Ishikawa (cell line): ENCODE measurements around the gene TSPAN31.

Experiments
- CEBPB ChIP-seq: IDR thresholded peaks from 2 replicates; pipeline ENCODE4 v1.6.1; 2012
- CREB1 ChIP-seq: IDR thresholded peaks from 2 replicates; pipeline ENCODE4 v1.6.1; 2012; ENCODE audit warnings: low read depth
- EGR1 ChIP-seq: IDR thresholded peaks from 2 replicates; pipeline ENCODE4 v1.6.1; 2012
- EP300 ChIP-seq: IDR thresholded peaks from 2 replicates; pipeline ENCODE4 v1.6.1; 2012; ENCODE audit warnings: borderline replicate concordance
- FOXM1 ChIP-seq: IDR thresholded peaks from 2 replicates; pipeline ENCODE4 v1.6.1; 2012; ENCODE audit warnings: low read depth, borderline replicate concordance
- NFIC ChIP-seq: IDR thresholded peaks from 2 replicates; pipeline ENCODE4 v1.6.1; 2012
- RAD21 ChIP-seq: IDR thresholded peaks from 2 replicates; pipeline ENCODE4 v1.6.1; 2012; ENCODE audit warnings: low read depth
- REST ChIP-seq: IDR thresholded peaks from 2 replicates; pipeline ENCODE4 v1.6.1; 2012; ENCODE audit warnings: low read depth, mild to moderate bottlenecking
- TAF1 ChIP-seq: IDR thresholded peaks from 2 replicates; pipeline ENCODE4 v1.6.1; 2012; ENCODE audit warnings: low read depth, mild to moderate bottlenecking
- TCF12 ChIP-seq: IDR thresholded peaks from 2 replicates; pipeline ENCODE4 v1.6.1; 2012; ENCODE audit warnings: low read depth
- TEAD4 ChIP-seq: IDR thresholded peaks from 2 replicates; pipeline ENCODE4 v1.6.1; 2012
- YY1 ChIP-seq: IDR thresholded peaks from 2 replicates; pipeline ENCODE4 v1.6.1; 2012; ENCODE audit warnings: low read depth
- ZBTB7A ChIP-seq: IDR thresholded peaks from 2 replicates; pipeline ENCODE4 v1.6.1; 2012; ENCODE audit warnings: low read depth
- TF ChIP-seq, protein P1 (sequence below): IDR thresholded peaks from 2 replicates; pipeline ENCODE4 v1.6.1; 2012
- TF ChIP-seq, protein P2 (sequence below): IDR thresholded peaks from 2 replicates; pipeline ENCODE4 v1.6.1; 2012

Gene TSPAN31

DNA sequence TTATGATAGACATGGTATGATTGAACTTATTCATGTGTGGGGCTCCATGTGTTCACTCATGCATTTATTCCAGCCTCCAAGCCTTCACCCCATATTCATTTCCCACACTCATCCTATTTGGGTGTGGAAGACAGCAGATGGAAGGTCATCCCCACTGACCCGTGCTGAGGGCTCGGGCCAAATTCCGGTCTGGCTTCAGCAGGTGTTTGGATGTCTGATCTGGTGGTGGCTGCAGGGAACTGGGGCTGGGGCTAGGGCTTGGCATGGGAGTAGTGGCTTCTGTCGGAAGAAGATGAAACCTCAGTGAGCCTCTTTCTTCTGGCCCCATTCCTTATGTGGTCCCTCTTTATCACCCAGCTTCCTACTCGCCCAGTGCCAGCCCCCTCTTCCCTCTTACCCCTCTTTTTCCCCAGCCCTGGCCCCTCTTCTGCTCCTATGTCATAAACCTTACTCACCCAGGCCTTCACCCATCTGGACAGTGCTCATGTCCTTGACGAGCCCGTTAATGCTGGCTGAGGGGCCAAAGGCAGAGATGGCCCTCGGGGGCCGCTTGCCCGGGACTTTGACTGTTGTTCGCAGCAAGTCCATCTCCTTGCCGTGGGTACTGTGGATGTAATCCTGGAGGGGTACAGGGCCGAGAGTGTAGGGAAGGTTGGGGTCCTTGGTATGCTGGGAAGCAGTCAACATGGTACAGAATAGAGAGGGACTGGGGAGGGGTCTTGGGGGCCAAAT, 14.3 kb upstream of the TSPAN31 start:
- TF ChIP-seq FOXM1: no peak
- no peak for TF ChIP-seq TEAD4
- TF ChIP-seq ZBTB7A: no peak
- TF ChIP-seq EGR1: no peak
- TF ChIP-seq REST: no peak
- TF ChIP-seq, protein P1, sequence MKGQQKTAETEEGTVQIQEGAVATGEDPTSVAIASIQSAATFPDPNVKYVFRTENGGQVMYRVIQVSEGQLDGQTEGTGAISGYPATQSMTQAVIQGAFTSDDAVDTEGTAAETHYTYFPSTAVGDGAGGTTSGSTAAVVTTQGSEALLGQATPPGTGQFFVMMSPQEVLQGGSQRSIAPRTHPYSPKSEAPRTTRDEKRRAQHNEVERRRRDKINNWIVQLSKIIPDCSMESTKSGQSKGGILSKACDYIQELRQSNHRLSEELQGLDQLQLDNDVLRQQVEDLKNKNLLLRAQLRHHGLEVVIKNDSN: no peak
- no peak for TF ChIP-seq RAD21
- TF ChIP-seq TAF1: no peak
- TF ChIP-seq NFIC: no peak
- no peak for TF ChIP-seq TCF12
- no peak for TF ChIP-seq YY1
- TF ChIP-seq CEBPB: no peak
- TF ChIP-seq EP300: no peak
- TF ChIP-seq CREB1: no peak
- TF ChIP-seq, protein P2, sequence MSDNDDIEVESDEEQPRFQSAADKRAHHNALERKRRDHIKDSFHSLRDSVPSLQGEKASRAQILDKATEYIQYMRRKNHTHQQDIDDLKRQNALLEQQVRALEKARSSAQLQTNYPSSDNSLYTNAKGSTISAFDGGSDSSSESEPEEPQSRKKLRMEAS: no peak

DNA sequence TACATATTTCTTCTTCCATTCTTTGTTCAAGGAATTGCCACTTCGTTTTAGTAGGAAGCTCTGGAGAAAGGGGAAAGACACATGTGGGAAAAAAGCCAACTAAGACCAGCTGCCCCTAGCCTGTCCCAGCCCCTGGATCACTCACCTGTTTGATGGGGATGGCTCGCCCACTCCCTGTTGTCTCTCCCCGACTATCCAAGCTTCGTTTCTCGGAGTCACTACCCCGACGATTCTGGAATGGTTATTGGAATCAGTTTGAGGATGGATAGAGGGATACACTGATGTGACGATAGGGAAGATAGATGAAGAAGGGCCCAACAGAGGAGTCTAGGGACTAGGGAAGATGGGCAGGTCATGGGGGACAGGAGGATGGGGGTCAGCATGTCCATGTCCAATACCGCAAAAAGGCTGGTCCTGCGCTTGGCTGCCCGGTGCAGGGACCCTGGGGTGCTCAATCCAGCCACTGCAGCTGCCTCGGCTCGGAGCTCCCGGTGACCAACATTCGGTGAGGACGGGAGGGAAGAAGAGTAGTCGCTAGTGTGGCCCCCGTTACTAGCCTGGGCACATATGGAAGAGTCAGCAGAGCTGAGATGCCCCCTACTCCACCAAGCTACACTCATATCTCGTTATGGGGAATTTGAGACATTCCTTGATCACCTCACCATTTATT, 13.3 kb upstream of the TSPAN31 start:
- TF ChIP-seq ZBTB7A (no peak), RAD21 (no peak), TAF1 (no peak), YY1 (no peak), CEBPB (no peak), EP300 (no peak), EGR1 (no peak), CREB1 (no peak), NFIC (no peak), REST (no peak), TEAD4 (no peak), TCF12 (no peak), FOXM1 (no peak)
- TF ChIP-seq, protein P1: no peak
- TF ChIP-seq, protein P2: no peak

DNA sequence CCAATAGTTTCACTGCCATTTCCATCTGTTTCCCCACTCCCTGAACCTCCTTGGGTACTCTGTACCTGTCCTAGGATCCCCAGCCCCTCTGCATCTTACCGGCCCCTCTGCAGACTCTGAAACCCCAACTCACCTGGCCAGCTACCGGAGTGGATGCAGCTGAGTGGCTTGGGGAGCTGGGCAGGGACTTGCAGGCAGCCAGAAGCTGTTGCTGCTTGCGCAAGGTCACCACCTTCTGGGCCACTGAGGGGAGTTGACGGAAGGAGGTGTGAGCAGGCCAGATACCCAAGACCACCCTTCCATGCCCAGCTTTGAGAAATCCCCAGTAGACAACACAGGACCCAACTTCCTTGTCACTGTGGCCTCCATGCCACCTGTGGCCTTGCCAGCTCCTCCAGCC, 12.6 kb upstream of the TSPAN31 start:
- TF ChIP-seq, protein P1: no peak
- TF ChIP-seq TEAD4: no peak
- no peak for TF ChIP-seq RAD21
- TF ChIP-seq TAF1: no peak
- no peak for TF ChIP-seq CREB1
- TF ChIP-seq, protein P2: no peak
- no peak for TF ChIP-seq EGR1
- no peak for TF ChIP-seq NFIC
- no peak for TF ChIP-seq REST
- no peak for TF ChIP-seq EP300
- no peak for TF ChIP-seq CEBPB
- TF ChIP-seq TCF12: no peak
- no peak for TF ChIP-seq YY1
- TF ChIP-seq FOXM1: no peak
- TF ChIP-seq ZBTB7A: no peak
